ENCODE data around the gene CRYBB2.

DNA sequence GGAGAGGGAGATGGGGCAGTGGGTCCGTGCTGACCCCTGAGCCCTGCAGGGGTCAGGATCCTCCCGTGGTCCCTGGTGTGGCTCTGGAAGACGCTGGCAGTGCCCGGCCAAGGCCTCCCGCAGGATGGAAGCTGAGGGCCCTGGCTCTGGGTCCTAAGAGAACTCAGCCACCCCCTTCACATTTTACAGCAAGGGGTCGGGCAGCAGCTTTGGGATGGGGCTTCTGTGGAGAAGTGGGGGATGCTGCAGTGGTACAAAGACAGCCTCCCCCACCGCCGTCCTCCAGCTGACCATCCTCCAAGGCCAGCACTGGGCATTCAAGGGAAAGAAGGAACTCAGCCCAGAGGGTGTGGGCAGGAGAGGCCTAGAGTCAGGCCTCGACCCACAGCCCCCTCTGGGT is 41.5 kb upstream of the CRYBB2 start:
- TF ChIP-seq, protein P1, sequence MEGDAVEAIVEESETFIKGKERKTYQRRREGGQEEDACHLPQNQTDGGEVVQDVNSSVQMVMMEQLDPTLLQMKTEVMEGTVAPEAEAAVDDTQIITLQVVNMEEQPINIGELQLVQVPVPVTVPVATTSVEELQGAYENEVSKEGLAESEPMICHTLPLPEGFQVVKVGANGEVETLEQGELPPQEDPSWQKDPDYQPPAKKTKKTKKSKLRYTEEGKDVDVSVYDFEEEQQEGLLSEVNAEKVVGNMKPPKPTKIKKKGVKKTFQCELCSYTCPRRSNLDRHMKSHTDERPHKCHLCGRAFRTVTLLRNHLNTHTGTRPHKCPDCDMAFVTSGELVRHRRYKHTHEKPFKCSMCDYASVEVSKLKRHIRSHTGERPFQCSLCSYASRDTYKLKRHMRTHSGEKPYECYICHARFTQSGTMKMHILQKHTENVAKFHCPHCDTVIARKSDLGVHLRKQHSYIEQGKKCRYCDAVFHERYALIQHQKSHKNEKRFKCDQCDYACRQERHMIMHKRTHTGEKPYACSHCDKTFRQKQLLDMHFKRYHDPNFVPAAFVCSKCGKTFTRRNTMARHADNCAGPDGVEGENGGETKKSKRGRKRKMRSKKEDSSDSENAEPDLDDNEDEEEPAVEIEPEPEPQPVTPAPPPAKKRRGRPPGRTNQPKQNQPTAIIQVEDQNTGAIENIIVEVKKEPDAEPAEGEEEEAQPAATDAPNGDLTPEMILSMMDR (IDR thresholded peaks at IDR 0.05 in 4 of 5, conservative IDR thresholded peaks at IDR 0.05 in 1 of 5), result no peak
- no peak for TF ChIP-seq POLR2A (IDR thresholded peaks at IDR 0.05)
